Activated naive CD4-positive, alpha-beta T cell treated with anti-CD3 and anti-CD28 coated beads for 36 hours (primary cell): ENCODE results near the gene CAMK2A. TPM values are rescaled to one million over a fixed set of nuclear protein-coding genes. Genes with fewer than 3 reads are reported as not detected.

ENCODE experiments used
- CTCF ChIA-PET: fragments of 350-600 bp; sonication (Branson Sonifier 250); formaldehyde crosslinking; loops from one replicate; lab custom pipeline; 2021; ENCODE audit warnings: antibody characterized with exemption; lab: Charles Lee
- DNase-seq: peaks from one replicate; pipeline ENCODE4 v3.0.0-alpha.2; 2020
- H3K27ac Mint-ChIP-seq: one replicate; pipeline ENCODE4 v1.8.0; 2021; ENCODE audit warnings: mild to moderate bottlenecking, mixed read lengths
- H3K27me3 Mint-ChIP-seq: one replicate; pipeline ENCODE4 v1.8.0; 2021; ENCODE audit warnings: low read depth, mixed read lengths
- H3K36me3 Mint-ChIP-seq: one replicate; pipeline ENCODE4 v1.8.0; 2021; ENCODE audit warnings: low read depth, mixed read lengths
- H3K4me1 Mint-ChIP-seq: one replicate; pipeline ENCODE4 v1.8.0; 2021; ENCODE audit warnings: low read depth, mixed read lengths
- H3K4me3 Mint-ChIP-seq: one replicate; pipeline ENCODE4 v1.8.0; 2021; ENCODE audit warnings: mild to moderate bottlenecking, moderate library complexity, mixed read lengths
- H3K9me3 Mint-ChIP-seq: one replicate; pipeline ENCODE4 v1.8.0; 2021; ENCODE audit warnings: mixed read lengths
- intact Hi-C: fragments of 100-400 bp; cut with micrococcal nuclease; formaldehyde crosslinking; loops from one replicate; pipeline ENCODE4 v1.15.1; 2023
- total RNA-seq, 2 experiments: library from RNA; stranded (reverse); gene quantifications; one replicate each; pipeline ENCODE4 v1.2.3, GENCODE V29; 2021

The CAMK2A gene
- total RNA-seq, 2 experiments from 2014 or later: not detected

GRCh38 chr5:150296496-150296895 lies 6.9 kb upstream of the CAMK2A start:
- Mint-ChIP-seq H3K27ac (no peak overlapping the region), H3K9me3 (no peaks in the 10 kb centered on the region), H3K27me3 (peaks cover 19% of the 10 kb centered on the region), H3K36me3 (no peaks in the 10 kb centered on the region), H3K4me1 (no peaks in the 10 kb centered on the region), H3K4me3 (no peak overlapping the region)
- intact Hi-C loops: no loop called here
- CTCF ChIA-PET: no interaction called here
- DNase-seq: no peak

- H3K9me3 Mint-ChIP-seq: no peaks in the 10 kb centered on the region
- CTCF ChIA-PET: no interaction called here
- no peak for DNase-seq
- no peaks in the 10 kb centered on the region for H3K36me3 Mint-ChIP-seq
- H3K4me3 Mint-ChIP-seq: no peak overlapping the region
- no peaks in the 10 kb centered on the region for H3K4me1 Mint-ChIP-seq
- no peak overlapping the region for H3K27ac Mint-ChIP-seq
- intact Hi-C loops: no loop called here
- H3K27me3 Mint-ChIP-seq: peaks cover 15% of the 10 kb centered on the region
These were observed 6.3 kb upstream of the CAMK2A start for GRCh38 chr5:150295741-150296486.

GRCh38 chr5:150295172-150295634 lies 5.6 kb upstream of the CAMK2A start:
- intact Hi-C loops: no loop called here
- H3K9me3 Mint-ChIP-seq: no peaks in the 10 kb centered on the region
- no peaks in the 10 kb centered on the region for H3K4me1 Mint-ChIP-seq
- peaks cover 9% of the 10 kb centered on the region for H3K27me3 Mint-ChIP-seq
- no peak overlapping the region for H3K27ac Mint-ChIP-seq
- CTCF ChIA-PET: no interaction called here
- H3K36me3 Mint-ChIP-seq: no peaks in the 10 kb centered on the region
- no peak for DNase-seq
- no peak overlapping the region for H3K4me3 Mint-ChIP-seq

GRCh38 chr5:150294551-150295071 lies 5.0 kb upstream of the CAMK2A start:
- CTCF ChIA-PET: no interaction called here
- Mint-ChIP-seq H3K4me3 (no peak overlapping the region), H3K27ac (no peak overlapping the region), H3K36me3 (no peaks in the 10 kb centered on the region), H3K4me1 (no peaks in the 10 kb centered on the region), H3K9me3 (no peaks in the 10 kb centered on the region), H3K27me3 (peaks cover 4% of the 10 kb centered on the region)
- intact Hi-C loops: no loop called here
- DNase-seq: no peak

DNA sequence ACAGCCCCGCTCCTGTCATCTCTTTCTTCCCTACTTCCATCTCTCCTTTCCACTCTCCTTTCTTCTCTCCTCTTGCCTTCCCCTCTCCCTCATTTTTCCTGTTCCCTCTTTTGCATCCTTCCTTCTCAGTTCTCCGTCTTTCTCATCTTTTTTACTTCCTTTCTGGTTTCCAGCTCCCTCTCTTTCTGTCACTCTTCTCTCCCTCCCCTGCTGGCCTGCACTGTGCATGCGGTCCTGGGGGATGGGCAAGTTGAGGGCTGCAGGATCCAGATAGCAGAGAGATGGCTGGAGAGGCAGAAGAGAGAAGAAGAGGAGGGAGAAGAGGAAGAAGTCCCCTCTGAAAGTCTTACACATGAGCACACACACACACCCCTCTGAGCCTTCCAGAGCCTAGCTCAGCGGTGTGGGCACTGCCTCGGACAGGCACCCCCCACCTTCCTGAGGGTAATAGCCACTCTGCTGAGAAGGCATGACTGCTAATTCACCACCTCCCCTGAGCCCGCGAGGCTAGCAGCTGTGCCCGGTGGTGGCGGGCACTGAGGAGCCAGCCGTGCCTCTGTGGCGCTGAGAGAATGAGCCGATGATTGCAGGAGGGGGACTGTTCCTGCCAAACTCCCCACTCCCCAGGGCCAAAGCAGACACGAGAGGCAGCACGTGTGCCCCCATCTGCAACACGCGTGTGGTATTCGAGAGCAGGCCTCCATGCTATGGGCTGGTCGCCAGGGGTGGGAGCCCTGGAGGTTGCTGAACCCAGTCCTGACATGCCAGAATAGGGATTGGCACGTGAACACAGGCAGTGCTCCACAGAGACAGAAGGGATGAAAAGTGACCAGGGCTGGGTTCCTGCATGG lies 3.7 kb upstream of the CAMK2A start:
- no peaks in the 10 kb centered on the region for H3K36me3 Mint-ChIP-seq
- DNase-seq: no peak
- no peak overlapping the region for H3K27ac Mint-ChIP-seq
- H3K27me3 Mint-ChIP-seq: peaks cover 4% of the 10 kb centered on the region
- CTCF ChIA-PET: no interaction called here
- no peaks in the 10 kb centered on the region for H3K9me3 Mint-ChIP-seq
- no peaks in the 10 kb centered on the region for H3K4me1 Mint-ChIP-seq
- H3K4me3 Mint-ChIP-seq: no peak overlapping the region
- intact Hi-C loops: no loop called here

- Mint-ChIP-seq H3K27me3 (peaks cover 4% of the 10 kb centered on the region), H3K4me1 (no peaks in the 10 kb centered on the region), H3K36me3 (no peaks in the 10 kb centered on the region), H3K9me3 (no peaks in the 10 kb centered on the region), H3K4me3 (no peak overlapping the region), H3K27ac (no peak overlapping the region)
- no peak for DNase-seq
- CTCF ChIA-PET: no interaction called here
- intact Hi-C loops: no loop called here
These were observed 2.1 kb upstream of the CAMK2A start for GRCh38 chr5:150291388-150292385.

DNA sequence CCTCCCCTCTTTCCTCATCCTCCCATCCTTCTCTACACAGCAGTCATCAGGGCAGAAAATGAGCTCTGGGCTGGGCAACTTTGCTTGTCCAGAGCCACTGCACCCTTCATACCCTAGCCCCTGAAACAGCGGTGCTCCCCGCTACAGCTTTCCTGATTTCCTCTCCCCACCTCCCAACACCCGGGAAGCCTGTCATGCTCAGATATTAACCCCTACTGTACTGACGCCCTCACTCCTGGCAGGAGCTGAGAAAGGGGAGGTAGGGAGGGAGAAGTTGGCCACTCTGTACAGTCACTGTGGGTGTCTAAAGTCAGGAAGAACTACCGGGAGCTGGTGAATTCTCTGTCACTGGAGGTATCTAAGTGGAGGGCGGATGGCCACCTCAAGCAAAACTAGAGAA lies 782 bp downstream of the CAMK2A start:
- Mint-ChIP-seq H3K4me1 (no peaks in the 10 kb centered on the region), H3K9me3 (no peaks in the 10 kb centered on the region), H3K36me3 (no peaks in the 10 kb centered on the region), H3K27ac (no peak overlapping the region), H3K27me3 (peaks cover 4% of the 10 kb centered on the region), H3K4me3 (no peak overlapping the region)
- CTCF ChIA-PET: interaction anchor here (0.6 kb wide), 1 partner anchor 313 kb away, joined by 3 read pairs; no protein-coding TSS in a partner anchor
- DNase-seq: no peak
- intact Hi-C loops: no loop called here

- Mint-ChIP-seq H3K9me3 (no peaks in the 10 kb centered on the region), H3K36me3 (no peaks in the 10 kb centered on the region), H3K27me3 (peaks cover 4% of the 10 kb centered on the region), H3K27ac (no peak overlapping the region), H3K4me3 (no peak overlapping the region), H3K4me1 (no peaks in the 10 kb centered on the region)
- CTCF ChIA-PET: interaction anchor here (0.6 kb wide), 1 partner anchor 312 kb away, joined by 3 read pairs; no protein-coding TSS in a partner anchor
- intact Hi-C loops: no loop called here
- DNase-seq: no peak
These were observed 1.2 kb downstream of the CAMK2A start for GRCh38 chr5:150288361-150288760.

- no peaks in the 10 kb centered on the region for H3K9me3 Mint-ChIP-seq
- intact Hi-C loops: no loop called here
- H3K36me3 Mint-ChIP-seq: no peaks in the 10 kb centered on the region
- DNase-seq: no peak
- H3K27me3 Mint-ChIP-seq: no peaks in the 10 kb centered on the region
- no peak overlapping the region for H3K4me3 Mint-ChIP-seq
- H3K27ac Mint-ChIP-seq: no peak overlapping the region
- H3K4me1 Mint-ChIP-seq: no peaks in the 10 kb centered on the region
- CTCF ChIA-PET: no interaction called here
These were observed 2.8 kb downstream of the CAMK2A start for GRCh38 chr5:150286820-150287219.

- H3K4me3 Mint-ChIP-seq: no peak overlapping the region
- no peak overlapping the region for H3K27ac Mint-ChIP-seq
- H3K36me3 Mint-ChIP-seq: no peaks in the 10 kb centered on the region
- intact Hi-C loops: no loop called here
- H3K9me3 Mint-ChIP-seq: no peaks in the 10 kb centered on the region
- no peak for DNase-seq
- H3K4me1 Mint-ChIP-seq: no peaks in the 10 kb centered on the region
- CTCF ChIA-PET: no interaction called here
- no peaks in the 10 kb centered on the region for H3K27me3 Mint-ChIP-seq
These were observed 4.5 kb downstream of the CAMK2A start for GRCh38 chr5:150285114-150285513.

DNA sequence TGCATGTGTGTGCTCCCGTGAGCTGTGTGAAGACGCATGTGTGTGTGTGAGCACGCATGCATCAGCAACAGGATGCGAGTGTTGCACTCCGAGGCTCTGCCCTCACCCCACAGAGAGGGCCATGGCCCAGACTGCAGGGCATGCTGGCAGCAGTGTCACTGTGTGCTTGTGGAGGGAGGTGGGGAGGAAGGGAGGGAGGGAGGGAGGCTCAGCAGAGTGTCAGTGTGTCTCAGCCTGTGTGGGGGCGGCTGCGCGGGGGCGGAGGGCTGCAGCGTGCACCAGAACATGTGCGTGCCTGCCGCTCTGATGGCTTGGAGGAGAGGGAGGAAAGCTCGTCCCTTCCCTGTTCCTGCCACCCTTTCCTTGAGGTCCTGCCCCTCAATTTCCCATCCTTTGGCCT lies 5.3 kb downstream of the CAMK2A start:
- H3K36me3 Mint-ChIP-seq: no peaks in the 10 kb centered on the region
- H3K27me3 Mint-ChIP-seq: no peaks in the 10 kb centered on the region
- H3K9me3 Mint-ChIP-seq: no peaks in the 10 kb centered on the region
- CTCF ChIA-PET: no interaction called here
- no peaks in the 10 kb centered on the region for H3K4me1 Mint-ChIP-seq
- no peak for DNase-seq
- intact Hi-C loops: no loop called here
- H3K4me3 Mint-ChIP-seq: no peak overlapping the region
- H3K27ac Mint-ChIP-seq: no peak overlapping the region

- CTCF ChIA-PET: no interaction called here
- Mint-ChIP-seq H3K4me1 (no peaks in the 10 kb centered on the region), H3K27ac (no peak overlapping the region), H3K36me3 (no peaks in the 10 kb centered on the region), H3K9me3 (no peaks in the 10 kb centered on the region), H3K27me3 (no peaks in the 10 kb centered on the region), H3K4me3 (no peak overlapping the region)
- intact Hi-C loops: no loop called here
- no peak for DNase-seq
These were observed 5.7 kb downstream of the CAMK2A start for GRCh38 chr5:150283904-150284303.
